H9 (cell line): ENCODE measurements around the gene SHMT2. TPM values are rescaled to one million over a fixed set of nuclear protein-coding genes. Genes with fewer than 3 reads are reported as not detected.

Experiments used
- DNase-seq: peaks from one replicate; pipeline ENCODE4 v3.0.0-alpha.2; 2017
- H2AFZ ChIP-seq: one replicate; pipeline ENCODE4 v1.6.1; 2013; ENCODE audit warnings: mild to moderate bottlenecking, low read length, control low read depth, moderate library complexity
- H2AK5ac ChIP-seq: 2 replicates; pipeline ENCODE4 v1.6.1; 2013; ENCODE audit warnings: low read length, control low read depth, mixed read lengths; ENCODE audit not compliant: insufficient read length
- H2BK120ac ChIP-seq: one replicate; pipeline ENCODE4 v1.6.1; 2013; ENCODE audit warnings: low read depth, mild to moderate bottlenecking, low read length, control low read depth, inconsistent platforms; ENCODE audit not compliant: poor library complexity, severe bottlenecking
- H2BK12ac ChIP-seq: 2 replicates; pipeline ENCODE4 v1.6.1; 2013; ENCODE audit warnings: low read length, control low read depth, mixed read lengths, low read depth; ENCODE audit not compliant: insufficient read length
- H2BK15ac ChIP-seq: 2 replicates; pipeline ENCODE4 v1.6.1; 2013; ENCODE audit warnings: low read depth, low read length, control low read depth
- H2BK20ac ChIP-seq: one replicate; pipeline ENCODE4 v1.6.1; 2013; ENCODE audit warnings: low read depth, mild to moderate bottlenecking, low read length, control low read depth, inconsistent platforms; ENCODE audit not compliant: poor library complexity, severe bottlenecking
- H2BK5ac ChIP-seq: 2 replicates; pipeline ENCODE4 v1.6.1; 2013; ENCODE audit warnings: low read length, control low read depth, mixed read lengths; ENCODE audit not compliant: insufficient read length
- H3K14ac ChIP-seq: 2 replicates; pipeline ENCODE4 v1.6.1; 2013; ENCODE audit warnings: low read length, control low read depth; ENCODE audit not compliant: insufficient read depth
- H3K18ac ChIP-seq: 2 replicates; pipeline ENCODE4 v1.6.1; 2013; ENCODE audit warnings: low read depth, mild to moderate bottlenecking, mixed read lengths, low read length, control low read depth; ENCODE audit not compliant: insufficient read length
- H3K23ac ChIP-seq: 2 replicates; pipeline ENCODE4 v1.6.1; 2013; ENCODE audit warnings: low read length, control low read depth, mixed read lengths, low read depth; ENCODE audit not compliant: insufficient read length
- H3K23me2 ChIP-seq: 2 replicates; pipeline ENCODE4 v1.6.1; 2013; ENCODE audit warnings: low read depth, mild to moderate bottlenecking, mixed read lengths, low read length, control low read depth; ENCODE audit not compliant: insufficient read length, poor library complexity, severe bottlenecking
- H3K27ac ChIP-seq: 2 replicates; pipeline ENCODE4 v1.5.1; 2013; ENCODE audit warnings: low read length, control low read depth, mixed read lengths, low read depth; ENCODE audit not compliant: insufficient read length
- H3K27me3 ChIP-seq: 2 replicates; pipeline ENCODE4 v1.6.1; 2013; ENCODE audit warnings: low read length, control low read depth, inconsistent platforms; ENCODE audit not compliant: insufficient read depth
- H3K4ac ChIP-seq: 2 replicates; pipeline ENCODE4 v1.6.1; 2013; ENCODE audit warnings: low read depth, mild to moderate bottlenecking, control low read depth, inconsistent platforms, low read length, moderate library complexity
- H3K4me1 ChIP-seq: 2 replicates; pipeline ENCODE4 v1.6.1; 2013; ENCODE audit warnings: low read length, control low read depth, inconsistent platforms; ENCODE audit not compliant: insufficient read depth
- H3K4me2 ChIP-seq: 2 replicates; pipeline ENCODE4 v1.6.1; 2013; ENCODE audit warnings: low read length, control low read depth, mixed read lengths; ENCODE audit not compliant: insufficient read length, insufficient read depth
- H3K56ac ChIP-seq: 2 replicates; pipeline ENCODE4 v1.6.1; 2013; ENCODE audit warnings: low read depth, mild to moderate bottlenecking, mixed read lengths, low read length, control low read depth; ENCODE audit not compliant: insufficient read length
- H3K79me1 ChIP-seq: 2 replicates; pipeline ENCODE4 v1.6.1; 2013; ENCODE audit warnings: low read depth, mild to moderate bottlenecking, moderate library complexity, low read length, control low read depth, inconsistent platforms; ENCODE audit not compliant: insufficient read depth, poor library complexity, severe bottlenecking
- H3K79me2 ChIP-seq: 2 replicates; pipeline ENCODE4 v1.6.1; 2013; ENCODE audit warnings: low read length, control low read depth, inconsistent platforms; ENCODE audit not compliant: insufficient read depth
- H3K9ac ChIP-seq: 2 replicates; pipeline ENCODE4 v1.6.1; 2013; ENCODE audit warnings: low read length, control low read depth, mixed read lengths; ENCODE audit not compliant: insufficient read length; ENCODE audit errors: extremely low read depth
- H3K9me3 ChIP-seq: one replicate; pipeline ENCODE4 v1.6.1; 2013; ENCODE audit warnings: low read depth, low read length, inconsistent platforms; ENCODE audit not compliant: control insufficient read depth
- H3T11ph ChIP-seq: one replicate; pipeline ENCODE4 v1.6.1; 2013; ENCODE audit warnings: mild to moderate bottlenecking, low read length, control low read depth, inconsistent platforms
- H4K20me1 ChIP-seq: one replicate; pipeline ENCODE4 v1.6.1; 2013; ENCODE audit not compliant: control insufficient read depth, insufficient read length, insufficient read depth
- H4K5ac ChIP-seq: 2 replicates; pipeline ENCODE4 v1.6.1; 2013; ENCODE audit warnings: low read depth, mild to moderate bottlenecking, mixed read lengths, low read length, control low read depth; ENCODE audit not compliant: insufficient read length
- H4K8ac ChIP-seq: replicated peaks from 2 replicates; pipeline ENCODE4 v1.6.1; 2013; ENCODE audit warnings: low read length, control low read depth, mixed read lengths, low read depth; ENCODE audit not compliant: insufficient read length
- H4K91ac ChIP-seq: 2 replicates; pipeline ENCODE4 v1.6.1; 2013; ENCODE audit warnings: low read depth, mild to moderate bottlenecking, moderate library complexity, mixed read lengths, low read length, control low read depth; ENCODE audit not compliant: insufficient read length
- H3K27ac Mint-ChIP-seq, 3 experiments: 2 replicates in 2 of 3; 3 replicates in 1 of 3; pipeline ENCODE4 v1.8.0; 2020 to 2021; ENCODE audit warnings: mixed read lengths in 3 of 3, mild to moderate bottlenecking in 1 of 3, moderate library complexity in 1 of 3
- H3K27me3 Mint-ChIP-seq: 2 replicates; pipeline ENCODE4 v1.8.0; 2021; ENCODE audit warnings: low read depth, mild to moderate bottlenecking, moderate library complexity, mixed read lengths
- H3K36me3 Mint-ChIP-seq, 3 experiments: 2 replicates in 2 of 3; 3 replicates in 1 of 3; pipeline ENCODE4 v1.8.0; 2020 to 2021; ENCODE audit warnings: low read depth in 3 of 3, mixed read lengths in 3 of 3; ENCODE audit not compliant: insufficient read depth in 1 of 3
- H3K4me1 Mint-ChIP-seq, 2 experiments: 2 replicates each; pipeline ENCODE4 v1.8.0; 2020; ENCODE audit warnings: mixed read lengths in 2 of 2
- H3K4me3 Mint-ChIP-seq, 2 experiments: 2 replicates in 1 of 2; 3 replicates in 1 of 2; pipeline ENCODE4 v1.8.0; 2020 to 2021; ENCODE audit warnings: mild to moderate bottlenecking in 2 of 2, mixed read lengths in 2 of 2, moderate library complexity in 1 of 2
- H3K9me3 Mint-ChIP-seq, 2 experiments: 2 replicates in 1 of 2; 3 replicates in 1 of 2; pipeline ENCODE4 v1.8.0; 2020; ENCODE audit warnings: mild to moderate bottlenecking in 2 of 2, mixed read lengths in 2 of 2, moderate library complexity in 1 of 2
- WGBS: extraction: QIAGEN DNeasy Blood & Tissue Kit; methylation state at CpG from one replicate; pipeline ENCODE4 v1.1.7; 2013; ENCODE audit warnings: missing lambda C conversion rate, low lambda C conversion rate, mixed read lengths; ENCODE audit not compliant: insufficient read length; ENCODE audit errors: extremely low coverage; 5-methylcytosine and 5-hydroxymethylcytosine counted together
- total RNA-seq: library from RNA; stranded (reverse); gene quantifications from 2 replicates; pipeline ENCODE4 v1.2.1, GENCODE V29; 2021
- TF ChIP-seq, protein P1 (sequence below): fragments of 200-600 bp; sonication (generic); conservative IDR thresholded peaks from 3 replicates; pipeline ENCODE4 v1.8.0; 2021; ENCODE audit warnings: antibody characterized with exemption, mild to moderate bottlenecking

The SHMT2 gene
- total RNA-seq, 1 experiment from 2014 or later: 260 TPM

- Mint-ChIP-seq H3K4me3 (no peak overlapping the region), H3K27me3 (no peaks in the 10 kb centered on the region), H3K9me3 (peaks cover 0 to 3% of the 10 kb centered on the region in 2 experiments; a peak in 1 of 5 replicates), H3K27ac (no peak overlapping the region; a peak in 1 of 7 replicates), H3K4me1 (peaks cover 10 to 13% of the 10 kb centered on the region in 2 experiments), H3K36me3 (peaks cover 19 to 70% (median 59%) of the 10 kb centered on the region in 3 experiments; a peak in 6 of 7 replicates)
- no peak overlapping the region for H3K23ac ChIP-seq
- no peak overlapping the region for H3K27ac ChIP-seq
- no peak overlapping the region for H2BK5ac ChIP-seq
- no peak overlapping the region for H2BK15ac ChIP-seq
- H2BK20ac ChIP-seq: no peak overlapping the region
- no peaks in the 10 kb centered on the region for H3K23me2 ChIP-seq
- H4K8ac ChIP-seq: no peak overlapping the region
- H3K4me2 ChIP-seq: no peak overlapping the region
- no peak overlapping the region for H3K14ac ChIP-seq
- DNase-seq: no peak
- H3K79me1 ChIP-seq: no peaks in the 10 kb centered on the region
- H3K4ac ChIP-seq: no peak overlapping the region
- WGBS: no CpG with 5 or more reads among the region's 15 CpGs
- no peak overlapping the region for H3K56ac ChIP-seq
- no peak overlapping the region for H4K5ac ChIP-seq
- no peak overlapping the region for H2AK5ac ChIP-seq
- no peak overlapping the region for H4K91ac ChIP-seq
- H4K20me1 ChIP-seq: no peaks in the 10 kb centered on the region
- TF ChIP-seq, protein P1, sequence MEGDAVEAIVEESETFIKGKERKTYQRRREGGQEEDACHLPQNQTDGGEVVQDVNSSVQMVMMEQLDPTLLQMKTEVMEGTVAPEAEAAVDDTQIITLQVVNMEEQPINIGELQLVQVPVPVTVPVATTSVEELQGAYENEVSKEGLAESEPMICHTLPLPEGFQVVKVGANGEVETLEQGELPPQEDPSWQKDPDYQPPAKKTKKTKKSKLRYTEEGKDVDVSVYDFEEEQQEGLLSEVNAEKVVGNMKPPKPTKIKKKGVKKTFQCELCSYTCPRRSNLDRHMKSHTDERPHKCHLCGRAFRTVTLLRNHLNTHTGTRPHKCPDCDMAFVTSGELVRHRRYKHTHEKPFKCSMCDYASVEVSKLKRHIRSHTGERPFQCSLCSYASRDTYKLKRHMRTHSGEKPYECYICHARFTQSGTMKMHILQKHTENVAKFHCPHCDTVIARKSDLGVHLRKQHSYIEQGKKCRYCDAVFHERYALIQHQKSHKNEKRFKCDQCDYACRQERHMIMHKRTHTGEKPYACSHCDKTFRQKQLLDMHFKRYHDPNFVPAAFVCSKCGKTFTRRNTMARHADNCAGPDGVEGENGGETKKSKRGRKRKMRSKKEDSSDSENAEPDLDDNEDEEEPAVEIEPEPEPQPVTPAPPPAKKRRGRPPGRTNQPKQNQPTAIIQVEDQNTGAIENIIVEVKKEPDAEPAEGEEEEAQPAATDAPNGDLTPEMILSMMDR: no peak
- no peak overlapping the region for H2BK12ac ChIP-seq
- H3K79me2 ChIP-seq: no peaks in the 10 kb centered on the region
- no peak overlapping the region for H3K18ac ChIP-seq
- H2BK120ac ChIP-seq: no peak overlapping the region
- no peaks in the 10 kb centered on the region for H3K27me3 ChIP-seq
- no peaks in the 10 kb centered on the region for H3K9me3 ChIP-seq
- H3T11ph ChIP-seq: no peak overlapping the region
- no peaks in the 10 kb centered on the region; the same call in 1 of the 2 replicates for H3K4me1 ChIP-seq
- H2AFZ ChIP-seq: no peak overlapping the region
- H3K9ac ChIP-seq: no peak overlapping the region
Measured at GRCh38 chr12:57278465-57279381, 49.2 kb downstream of the SHMT2 start.
